OCI-LY7 (cell line): Measurements from ENCODE around the gene FCN1. TPM values are rescaled to one million over a fixed set of nuclear protein-coding genes. Genes with fewer than 3 reads are reported as not detected.
A peak's percentile ranks its signal among the peaks of the same experiment; 100 is the strongest.

Experiments
- BruUV-seq: library from RNA; stranded (reverse); fragments of 400-500 nt; replicated peaks from 2 replicates; lab custom pipeline; 2021; lab: Mats Ljungman, UMichigan
- CTCF ChIA-PET: fragments of 300-600 bp; sonication (Branson Sonifier 250); formaldehyde crosslinking; loops from one replicate; lab custom pipeline; 2022; ENCODE audit warnings: antibody characterized with exemption; ENCODE audit not compliant: unreplicated experiment; lab: Charles Lee
- POLR2A ChIA-PET: fragments of 300-600 bp; sonication (Branson Sonifier 250); formaldehyde crosslinking; loops from one replicate; lab custom pipeline; 2022; ENCODE audit warnings: antibody characterized with exemption; lab: Charles Lee
- DNase-seq: peaks from one replicate; pipeline ENCODE4 v3.0.0-alpha.2; 2015; ENCODE audit warnings: low spot score
- H2AFZ ChIP-seq: fragments of 200-600 bp; sonication (generic), shearing (Covaris generic); 2 replicates; pipeline ENCODE4 v1.6.1; 2014; ENCODE audit warnings: mild to moderate bottlenecking, antibody characterized with exemption, low read length, moderate library complexity
- H3K27ac ChIP-seq: fragments of 200-600 bp; sonication (generic); 2 replicates; pipeline ENCODE4 v1.5.1; 2014; ENCODE audit warnings: mixed run types, low read depth, mild to moderate bottlenecking, moderate library complexity, low read length, inconsistent platforms; ENCODE audit not compliant: poor library complexity, severe bottlenecking
- H3K36me3 ChIP-seq: fragments of 200-600 bp; sonication (generic); 2 replicates; pipeline ENCODE4 v1.6.1; 2014; ENCODE audit warnings: mild to moderate bottlenecking, antibody characterized with exemption, low read length, moderate library complexity, mixed read lengths; ENCODE audit not compliant: insufficient read depth
- H3K4me1 ChIP-seq: fragments of 200-600 bp; sonication (generic); 2 replicates; pipeline ENCODE4 v1.5.1; 2014; ENCODE audit warnings: mild to moderate bottlenecking, low read length; ENCODE audit not compliant: insufficient read depth, poor library complexity, severe bottlenecking
- H3K4me2 ChIP-seq: fragments of 200-600 bp; sonication (generic); 2 replicates; pipeline ENCODE4 v1.6.1; 2014; ENCODE audit warnings: mild to moderate bottlenecking, low read length
- H3K4me3 ChIP-seq: fragments of 200-600 bp; sonication (generic); 2 replicates; pipeline ENCODE4 v1.5.1; 2014; ENCODE audit warnings: mild to moderate bottlenecking, low read depth, low read length; ENCODE audit not compliant: poor library complexity, severe bottlenecking
- H3K79me2 ChIP-seq: fragments of 200-600 bp; sonication (generic); 2 replicates; pipeline ENCODE4 v1.6.1; 2016; ENCODE audit warnings: low read depth, mild to moderate bottlenecking, low read length, moderate library complexity, mixed read lengths; ENCODE audit not compliant: insufficient read depth
- H3K9me2 ChIP-seq: fragments of 200-600 bp; sonication (generic); 2 replicates; pipeline ENCODE4 v1.6.1; 2016; ENCODE audit warnings: mild to moderate bottlenecking, low read length, mixed read lengths; ENCODE audit not compliant: insufficient read depth
- H3K9me3 ChIP-seq: fragments of 200-600 bp; sonication (generic); 2 replicates; pipeline ENCODE4 v1.6.1; 2014; ENCODE audit warnings: mild to moderate bottlenecking, mixed run types, low read length, mixed read lengths
- H4K20me1 ChIP-seq: fragments of 200-600 bp; sonication (generic); 2 replicates; pipeline ENCODE4 v1.6.1; 2014; ENCODE audit warnings: mild to moderate bottlenecking, antibody characterized with exemption, low read length, moderate library complexity, mixed read lengths; ENCODE audit not compliant: insufficient read depth
- CTCF ChIP-seq: fragments of 200-600 bp; sonication (generic); conservative IDR thresholded peaks from 2 replicates; pipeline ENCODE4 v1.5.1; 2014; ENCODE audit warnings: mild to moderate bottlenecking, antibody characterized with exemption, low read length, moderate library complexity, mixed read lengths
- EZH2phosphoT487 ChIP-seq: fragments of 200-600 bp; sonication (generic); IDR thresholded peaks from 2 replicates; pipeline ENCODE4 v1.6.1; 2018; ENCODE audit warnings: low read depth, borderline replicate concordance, mild to moderate bottlenecking, mixed run types, antibody characterized with exemption, low read length, moderate library complexity, mixed read lengths
- intact Hi-C: fragments of 100-400 bp; cut with micrococcal nuclease; formaldehyde crosslinking; loops from one replicate; pipeline ENCODE4 v1.10.0; 2022; ENCODE audit not compliant: unreplicated experiment
- total RNA-seq, 2 experiments: library from RNA; depleted of rRNA in 1 of 2; stranded (reverse); fragments of >200 nt in 1 of 2; shearing (Covaris generic) in 1 of 2; gene quantifications; 2 replicates each; pipeline ENCODE4 v1.2.3, GENCODE V29; 2014 to 2022

The FCN1 gene
- total RNA-seq, 2 experiments from 2014 or later, result 0.19 to 0.30 TPM

DNA sequence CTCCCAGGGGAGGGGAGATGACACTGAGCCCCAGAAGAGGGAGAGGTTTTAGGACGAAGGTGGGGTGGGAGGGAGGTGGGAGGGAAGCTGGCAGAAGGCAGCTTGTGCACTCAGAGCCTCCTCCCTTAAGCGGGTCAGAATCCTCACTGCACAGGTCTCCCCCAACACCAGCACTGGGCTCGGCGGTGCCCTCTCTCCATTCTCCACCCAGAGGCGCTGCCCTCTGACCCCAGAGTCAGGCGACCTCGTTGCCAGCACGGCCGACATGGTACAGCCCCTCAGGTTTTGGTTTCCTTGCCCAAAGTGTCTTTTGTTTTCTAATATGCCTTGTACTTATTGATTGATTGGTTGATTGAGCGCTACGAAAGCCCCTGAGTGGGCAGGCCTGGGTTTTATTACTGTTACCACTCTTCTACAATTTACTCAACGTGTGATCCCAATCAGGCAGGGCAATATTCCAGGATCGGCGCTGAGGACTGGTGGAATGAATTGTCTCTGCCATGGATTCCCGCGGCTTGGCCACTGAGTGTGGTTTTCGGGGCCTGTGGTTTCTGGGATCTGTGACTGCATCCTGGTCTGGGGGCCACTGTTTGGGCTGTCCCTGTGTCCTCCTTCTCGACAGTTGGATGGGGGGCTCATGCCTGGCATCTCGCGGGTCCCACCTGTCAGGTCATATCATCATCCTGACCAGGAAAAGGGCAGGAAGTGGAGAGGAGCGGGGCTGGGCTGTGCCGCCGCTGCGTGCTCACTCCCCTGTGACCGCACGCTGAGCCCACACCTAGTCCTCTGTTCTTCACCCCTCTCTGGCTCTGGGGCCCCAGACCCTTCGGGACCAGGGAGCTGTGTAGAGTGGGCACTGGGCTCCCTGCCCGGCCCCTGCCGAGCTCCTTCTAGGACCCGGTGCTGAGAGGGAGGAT is 46.7 kb downstream of the FCN1 start:
- ChIA-PET CTCF (interaction anchor here (0.6 kb wide), 1 partner anchor 194 kb away, joined by 3 read pairs; no protein-coding TSS in a partner anchor), POLR2A (interaction anchor here (0.6 to 0.9 kb wide), 2 partner anchors 40 to 60 kb away, joined by 3 read pairs; no protein-coding TSS in a partner anchor)
- Histone ChIP-seq H3K27ac (no peak overlapping the region), H4K20me1 (no peaks in the 10 kb centered on the region), H2AFZ (no peak overlapping the region), H3K4me3 (no peak overlapping the region), H3K79me2 (no peaks in the 10 kb centered on the region), H3K9me3 (peaks cover 7% of the 10 kb centered on the region), H3K4me1 (peaks cover 45% of the 10 kb centered on the region), H3K4me2 (peak overlapping the region; percentile 55; the same call in 1 of the 2 replicates), H3K9me2 (no peaks in the 10 kb centered on the region), H3K36me3 (no peaks in the 10 kb centered on the region)
- TF ChIP-seq CTCF, result no peak
- TF ChIP-seq EZH2phosphoT487, result no peak
- intact Hi-C loops, result no loop called here
- BruUV-seq, result no TSS peak
- DNase-seq, result no peak

- no peak for TF ChIP-seq EZH2phosphoT487
- no peak for TF ChIP-seq CTCF
- intact Hi-C loops, result no loop called here
- BruUV-seq, result no TSS peak
These were observed 47.4 kb downstream of the FCN1 start for GRCh38 chr9:134870301-134870694.

More at GRCh38 chr9:134870301-134870694, 47.4 kb downstream of the FCN1 start:
- no peak for DNase-seq
- Histone ChIP-seq H3K4me3 (no peak overlapping the region), H3K9me2 (no peaks in the 10 kb centered on the region), H3K9me3 (peaks cover 7% of the 10 kb centered on the region), H3K27ac (no peak overlapping the region), H3K79me2 (no peaks in the 10 kb centered on the region), H4K20me1 (no peaks in the 10 kb centered on the region), H3K4me1 (peaks cover 41% of the 10 kb centered on the region), H3K36me3 (no peaks in the 10 kb centered on the region), H2AFZ (no peak overlapping the region), H3K4me2 (peak overlapping the region; percentile 55)
- ChIA-PET POLR2A (no interaction called here), CTCF (no interaction called here)
